ENCODE results near the gene ANKS1B.

The ANKS1B gene

GRCh38 chr12:99250091-99250490 is 734.6 kb downstream of the ANKS1B start:
- DNase-seq = peak; percentile 35 to 52

GRCh38 chr12:99249543-99249942 is 735.2 kb downstream of the ANKS1B start:
- DNase-seq = no peak

GRCh38 chr12:99237907-99238538 is 746.7 kb downstream of the ANKS1B start:
- DNase-seq = peak in 1 of 2 experiments; percentile 20

- DNase-seq = no peak
Measured at GRCh38 chr12:99235381-99235780, 749.4 kb downstream of the ANKS1B start.

GRCh38 chr12:99234702-99235101 is 750.0 kb downstream of the ANKS1B start:
- DNase-seq = no peak

GRCh38 chr12:99232324-99232723 is 752.4 kb downstream of the ANKS1B start:
- DNase-seq = no peak

GRCh38 chr12:99231031-99231430 is 753.7 kb downstream of the ANKS1B start:
- DNase-seq = no peak

- peak in 1 of 2 experiments; percentile 2 for DNase-seq
Measured at GRCh38 chr12:99224237-99224636, 760.5 kb downstream of the ANKS1B start.

GRCh38 chr12:99223579-99223978 is 761.2 kb downstream of the ANKS1B start:
- no peak for DNase-seq

- no peak for DNase-seq
Measured at GRCh38 chr12:99213047-99213446, 771.7 kb downstream of the ANKS1B start.

GRCh38 chr12:99212275-99212674 is 772.5 kb downstream of the ANKS1B start:
- DNase-seq = no peak

- no peak for DNase-seq
Measured at GRCh38 chr12:99205111-99205510, 779.6 kb downstream of the ANKS1B start.

GRCh38 chr12:99201906-99202645 is 782.7 kb downstream of the ANKS1B start:
- no peak for DNase-seq

- no peak for DNase-seq
Measured at GRCh38 chr12:99200711-99201384, 783.9 kb downstream of the ANKS1B start.

- no peak for DNase-seq
Measured at GRCh38 chr12:99195474-99195873, 789.3 kb downstream of the ANKS1B start.

GRCh38 chr12:99192489-99192888 is 792.2 kb downstream of the ANKS1B start:
- no peak for DNase-seq

GRCh38 chr12:99176871-99177270 is 807.9 kb downstream of the ANKS1B start:
- DNase-seq = no peak

- no peak for DNase-seq
Measured at GRCh38 chr12:99170461-99170860, 814.3 kb downstream of the ANKS1B start.

- no peak for DNase-seq
Measured at GRCh38 chr12:99170037-99170436, 814.7 kb downstream of the ANKS1B start.

- no peak for DNase-seq
Measured at GRCh38 chr12:99157946-99158345, 826.8 kb downstream of the ANKS1B start.

GRCh38 chr12:99154983-99155336 is 829.8 kb downstream of the ANKS1B start:
- DNase-seq = no peak

GRCh38 chr12:99154216-99154982 is 830.3 kb downstream of the ANKS1B start:
- DNase-seq = no peak

- peak; percentile 55 to 77 for DNase-seq
Measured at GRCh38 chr12:99153293-99153692, 831.4 kb downstream of the ANKS1B start.
